Measurements from ENCODE around the gene FAM120A. TPM values are rescaled to one million over a fixed set of nuclear protein-coding genes. Genes with fewer than 3 reads are reported as not detected.

Gene FAM120A
- total and polyA plus RNA-seq, 2 of the 13 experiments (the other 11 are each of a cell fraction or from before 2014, with no cell fraction given): 41.3 to 44.4 TPM

GRCh38 chr9:93470391-93470790, 18.9 kb downstream of the FAM120A start (continued):
- TF ChIP-seq FOXO4 (CRISPR knock-in tag; conservative IDR thresholded peaks at IDR 0.05) (no peak), ZNF33A (CRISPR knock-in tag; IDR thresholded peaks at IDR 0.05; ENCODE audit: borderline replicate concordance) (no peak), ZNF446 (CRISPR knock-in tag; IDR thresholded peaks at IDR 0.05) (no peak), RFXANK (CRISPR knock-in tag; IDR thresholded peaks at IDR 0.05) (no peak), ZNF850 (CRISPR knock-in tag; conservative IDR thresholded peaks at IDR 0.05) (no peak), NFE2L2 (IDR thresholded peaks at IDR 0.05; ENCODE audit: low read length) (no peak), ZC3H4 (CRISPR knock-in tag; IDR thresholded peaks at IDR 0.05; ENCODE audit: borderline replicate concordance) (no peak)
- TF ChIP-seq, protein P1, sequence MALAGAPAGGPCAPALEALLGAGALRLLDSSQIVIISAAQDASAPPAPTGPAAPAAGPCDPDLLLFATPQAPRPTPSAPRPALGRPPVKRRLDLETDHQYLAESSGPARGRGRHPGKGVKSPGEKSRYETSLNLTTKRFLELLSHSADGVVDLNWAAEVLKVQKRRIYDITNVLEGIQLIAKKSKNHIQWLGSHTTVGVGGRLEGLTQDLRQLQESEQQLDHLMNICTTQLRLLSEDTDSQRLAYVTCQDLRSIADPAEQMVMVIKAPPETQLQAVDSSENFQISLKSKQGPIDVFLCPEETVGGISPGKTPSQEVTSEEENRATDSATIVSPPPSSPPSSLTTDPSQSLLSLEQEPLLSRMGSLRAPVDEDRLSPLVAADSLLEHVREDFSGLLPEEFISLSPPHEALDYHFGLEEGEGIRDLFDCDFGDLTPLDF (CRISPR knock-in tag; IDR thresholded peaks at IDR 0.05): no peak

DNA sequence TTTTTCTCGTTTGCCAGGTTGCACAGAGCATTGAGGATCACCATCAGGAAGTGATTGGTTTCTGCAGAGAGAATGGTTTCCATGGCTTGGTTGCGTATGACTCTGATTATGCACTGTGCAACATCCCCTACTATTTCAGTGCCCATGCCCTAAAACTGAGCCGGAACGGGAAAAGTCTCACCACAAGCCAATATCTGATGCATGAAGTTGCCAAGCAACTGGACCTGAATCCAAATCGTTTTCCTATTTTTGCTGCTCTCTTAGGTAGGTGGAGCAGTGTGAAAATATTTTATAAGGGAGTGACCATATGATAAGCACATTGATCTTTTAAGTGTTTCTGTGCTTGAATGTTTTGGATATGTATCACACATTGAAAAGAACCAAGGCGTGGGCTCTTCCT, 19.6 kb downstream of the FAM120A start:
- FAIRE-seq (no peak), ATAC-seq (no peak), DNase-seq (ENCODE audit: low spot score) (no peak)
- no peak overlapping the region for H3K27ac ChIP-seq (ENCODE audit: extremely low read length, insufficient read depth, low read length)
- in situ Hi-C loops (cut with HindIII; ENCODE audit: extremely low pct_ligation_motif_present, low pct_unique_long_range_greater_than_20kb): no loop called here
- H3K9me3 ChIP-seq (ENCODE audit: low read length): no peaks in the 10 kb centered on the region
- BruUV-seq (replicated peaks): no TSS peak
- intact Hi-C loops (cut with micrococcal nuclease; ENCODE audit: unreplicated experiment): no loop called here
- no peak overlapping the region for H3K4me2 ChIP-seq (ENCODE audit: low read depth, low read length)
- H3K27me3 ChIP-seq (ENCODE audit: control insufficient read depth in 1 of 2, insufficient read depth in 2 of 2, low read length in 2 of 2): no peaks in the 10 kb centered on the region
- peaks cover 69% of the 10 kb centered on the region for H3K79me2 ChIP-seq (ENCODE audit: insufficient read depth, low read length)
- POLR2A ChIA-PET: no interaction called here
- H3K36me3 ChIP-seq (replicated peaks in 1 of 2; ENCODE audit: control insufficient read depth in 1 of 2, insufficient read depth in 2 of 2, low read length in 2 of 2): peaks cover 4 to 17% of the 10 kb centered on the region in 2 experiments
- no peak overlapping the region for H3K4me3 ChIP-seq (replicated peaks in 1 of 3; ENCODE audit: insufficient read depth in 1 of 3, low read depth in 2 of 3, low read length in 3 of 3)
- CTCF ChIA-PET (ENCODE audit: low intra/inter-chr PET ratio, low total read pairs): no interaction called here
- no peak overlapping the region for H2AFZ ChIP-seq (ENCODE audit: low read length)
- peaks cover 10% of the 10 kb centered on the region for H4K20me1 ChIP-seq (ENCODE audit: insufficient read depth, low read length)
- H3K4me1 ChIP-seq (ENCODE audit: insufficient read depth, low read length): peaks cover 52% of the 10 kb centered on the region
- 93% methylated on average over 6 of the region's 6 CpGs for WGBS (ENCODE audit: low lambda C conversion rate)
- no peak overlapping the region for H3K9ac ChIP-seq (ENCODE audit: insufficient read depth, low read depth, low read length)
- TF ChIP-seq TCF7 (IDR thresholded peaks at IDR 0.05; ENCODE audit: low read depth) (no peak), ZNF850 (CRISPR knock-in tag; conservative IDR thresholded peaks at IDR 0.05) (no peak), FOXM1 (CRISPR knock-in tag; IDR thresholded peaks at IDR 0.05) (no peak), ZNF776 (CRISPR knock-in tag; IDR thresholded peaks at IDR 0.05) (no peak), MATR3 (CRISPR knock-in tag; IDR thresholded peaks at IDR 0.05) (no peak), ZSCAN22 (CRISPR knock-in tag; IDR thresholded peaks at IDR 0.05) (no peak), JUNB (CRISPR knock-in tag; IDR thresholded peaks at IDR 0.05; ENCODE audit: borderline replicate concordance) (no peak), TEAD2 (CRISPR knock-in tag; IDR thresholded peaks at IDR 0.05) (no peak), FOXP1 (IDR thresholded peaks at IDR 0.05) (no peak), FOXP1 (CRISPR knock-in tag; IDR thresholded peaks at IDR 0.05) (no peak), ZNF879 (CRISPR knock-in tag; IDR thresholded peaks at IDR 0.05) (no peak), ISX (CRISPR knock-in tag; conservative IDR thresholded peaks at IDR 0.05) (no peak), NAIF1 (CRISPR knock-in tag; IDR thresholded peaks at IDR 0.05; ENCODE audit: borderline replicate concordance) (no peak)
- TF ChIP-seq, protein P2, sequence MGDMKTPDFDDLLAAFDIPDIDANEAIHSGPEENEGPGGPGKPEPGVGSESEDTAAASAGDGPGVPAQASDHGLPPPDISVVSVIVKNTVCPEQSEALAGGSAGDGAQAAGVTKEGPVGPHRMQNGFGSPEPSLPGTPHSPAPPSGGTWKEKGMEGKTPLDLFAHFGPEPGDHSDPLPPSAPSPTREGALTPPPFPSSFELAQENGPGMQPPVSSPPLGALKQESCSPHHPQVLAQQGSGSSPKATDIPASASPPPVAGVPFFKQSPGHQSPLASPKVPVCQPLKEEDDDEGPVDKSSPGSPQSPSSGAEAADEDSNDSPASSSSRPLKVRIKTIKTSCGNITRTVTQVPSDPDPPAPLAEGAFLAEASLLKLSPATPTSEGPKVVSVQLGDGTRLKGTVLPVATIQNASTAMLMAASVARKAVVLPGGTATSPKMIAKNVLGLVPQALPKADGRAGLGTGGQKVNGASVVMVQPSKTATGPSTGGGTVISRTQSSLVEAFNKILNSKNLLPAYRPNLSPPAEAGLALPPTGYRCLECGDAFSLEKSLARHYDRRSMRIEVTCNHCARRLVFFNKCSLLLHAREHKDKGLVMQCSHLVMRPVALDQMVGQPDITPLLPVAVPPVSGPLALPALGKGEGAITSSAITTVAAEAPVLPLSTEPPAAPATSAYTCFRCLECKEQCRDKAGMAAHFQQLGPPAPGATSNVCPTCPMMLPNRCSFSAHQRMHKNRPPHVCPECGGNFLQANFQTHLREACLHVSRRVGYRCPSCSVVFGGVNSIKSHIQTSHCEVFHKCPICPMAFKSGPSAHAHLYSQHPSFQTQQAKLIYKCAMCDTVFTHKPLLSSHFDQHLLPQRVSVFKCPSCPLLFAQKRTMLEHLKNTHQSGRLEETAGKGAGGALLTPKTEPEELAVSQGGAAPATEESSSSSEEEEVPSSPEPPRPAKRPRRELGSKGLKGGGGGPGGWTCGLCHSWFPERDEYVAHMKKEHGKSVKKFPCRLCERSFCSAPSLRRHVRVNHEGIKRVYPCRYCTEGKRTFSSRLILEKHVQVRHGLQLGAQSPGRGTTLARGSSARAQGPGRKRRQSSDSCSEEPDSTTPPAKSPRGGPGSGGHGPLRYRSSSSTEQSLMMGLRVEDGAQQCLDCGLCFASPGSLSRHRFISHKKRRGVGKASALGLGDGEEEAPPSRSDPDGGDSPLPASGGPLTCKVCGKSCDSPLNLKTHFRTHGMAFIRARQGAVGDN (CRISPR knock-in tag; IDR thresholded peaks at IDR 0.05): no peak

Data from HepG2 (cell line).